Ovary (tissue), 3 donors: ENCODE measurements around the gene IGFBP3.

Source experiments
- POLR2A ChIP-seq: fragments of 450-650 bp; IDR thresholded peaks from one replicate; pipeline ENCODE4 v1.6.1; 2017; ENCODE audit warnings: antibody characterized with exemption, mild to moderate bottlenecking, moderate library complexity
- TF ChIP-seq, protein P1 (sequence below), 3 donors: fragments of 450-650 bp in 2 of 3; fragments of 200-600 bp in 1 of 3; IDR thresholded peaks; one replicate each; pipeline versions ENCODE4 v1.5.1 to v1.8.0; 2016 to 2022; ENCODE audit warnings: antibody characterized with exemption in 3 of 3, mild to moderate bottlenecking in 1 of 3
- donor health status: DM: no; HTN: no; CAD: no.

GRCh38 chr7:45869426-45869825 lies 51.6 kb downstream of the IGFBP3 start:
- TF ChIP-seq POLR2A, result no peak
- TF ChIP-seq, protein P1, sequence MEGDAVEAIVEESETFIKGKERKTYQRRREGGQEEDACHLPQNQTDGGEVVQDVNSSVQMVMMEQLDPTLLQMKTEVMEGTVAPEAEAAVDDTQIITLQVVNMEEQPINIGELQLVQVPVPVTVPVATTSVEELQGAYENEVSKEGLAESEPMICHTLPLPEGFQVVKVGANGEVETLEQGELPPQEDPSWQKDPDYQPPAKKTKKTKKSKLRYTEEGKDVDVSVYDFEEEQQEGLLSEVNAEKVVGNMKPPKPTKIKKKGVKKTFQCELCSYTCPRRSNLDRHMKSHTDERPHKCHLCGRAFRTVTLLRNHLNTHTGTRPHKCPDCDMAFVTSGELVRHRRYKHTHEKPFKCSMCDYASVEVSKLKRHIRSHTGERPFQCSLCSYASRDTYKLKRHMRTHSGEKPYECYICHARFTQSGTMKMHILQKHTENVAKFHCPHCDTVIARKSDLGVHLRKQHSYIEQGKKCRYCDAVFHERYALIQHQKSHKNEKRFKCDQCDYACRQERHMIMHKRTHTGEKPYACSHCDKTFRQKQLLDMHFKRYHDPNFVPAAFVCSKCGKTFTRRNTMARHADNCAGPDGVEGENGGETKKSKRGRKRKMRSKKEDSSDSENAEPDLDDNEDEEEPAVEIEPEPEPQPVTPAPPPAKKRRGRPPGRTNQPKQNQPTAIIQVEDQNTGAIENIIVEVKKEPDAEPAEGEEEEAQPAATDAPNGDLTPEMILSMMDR (IDR thresholded peaks at IDR 0.05), result no peak
